ENCODE results near the gene TLR4. TPM values are rescaled to one million over a fixed set of nuclear protein-coding genes. Genes with fewer than 3 reads are reported as not detected.

Gene TLR4
- total RNA-seq, 6 experiments from 2014 or later = 5.3 to 14.1 (median 10.6) TPM

DNA sequence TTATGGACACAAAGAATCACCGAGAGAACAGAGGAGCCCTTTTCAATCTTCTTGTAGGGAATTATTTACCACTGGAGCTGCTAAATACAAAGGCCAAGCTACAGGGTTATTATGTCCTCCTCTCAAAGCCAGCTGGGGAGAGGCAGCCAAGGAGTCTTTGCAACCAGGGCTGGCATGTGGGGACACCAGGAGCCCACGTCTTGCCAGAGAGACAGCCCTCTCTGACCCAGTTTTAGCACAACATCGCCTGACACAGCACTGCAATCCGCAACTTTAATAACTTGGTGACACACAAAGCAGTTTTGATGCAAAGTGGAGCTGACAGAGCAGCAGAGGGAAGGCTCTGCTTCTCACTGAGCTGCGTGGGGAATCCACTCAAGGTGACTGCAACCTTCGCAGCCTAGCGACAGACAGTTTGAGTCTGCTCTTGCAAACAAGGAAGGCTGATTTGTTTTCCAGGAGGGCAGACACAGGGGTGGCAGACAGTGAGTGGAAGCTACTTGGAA lies 33.6 kb downstream of the TLR4 start:
- intact Hi-C loops (cut with DNase I) = no loop called here
- no peaks in the 10 kb centered on the region for H3K27me3 ChIP-seq
- ATAC-seq = no peak
- no peak for DNase-seq
- H3K9me3 ChIP-seq = no peaks in the 10 kb centered on the region
- 20% methylated on average over 2 of the region's 7 CpGs for WGBS (ENCODE audit: insufficient coverage, low coverage, low lambda C conversion rate, missing lambda C conversion rate)
- no peak overlapping the region for H3K4me3 ChIP-seq
- H3K27ac ChIP-seq = no peak overlapping the region
- H3K36me3 ChIP-seq = no peaks in the 10 kb centered on the region
- TF ChIP-seq POLR2A (IDR thresholded peaks at IDR 0.05) = no peak
- TF ChIP-seq, protein P1, sequence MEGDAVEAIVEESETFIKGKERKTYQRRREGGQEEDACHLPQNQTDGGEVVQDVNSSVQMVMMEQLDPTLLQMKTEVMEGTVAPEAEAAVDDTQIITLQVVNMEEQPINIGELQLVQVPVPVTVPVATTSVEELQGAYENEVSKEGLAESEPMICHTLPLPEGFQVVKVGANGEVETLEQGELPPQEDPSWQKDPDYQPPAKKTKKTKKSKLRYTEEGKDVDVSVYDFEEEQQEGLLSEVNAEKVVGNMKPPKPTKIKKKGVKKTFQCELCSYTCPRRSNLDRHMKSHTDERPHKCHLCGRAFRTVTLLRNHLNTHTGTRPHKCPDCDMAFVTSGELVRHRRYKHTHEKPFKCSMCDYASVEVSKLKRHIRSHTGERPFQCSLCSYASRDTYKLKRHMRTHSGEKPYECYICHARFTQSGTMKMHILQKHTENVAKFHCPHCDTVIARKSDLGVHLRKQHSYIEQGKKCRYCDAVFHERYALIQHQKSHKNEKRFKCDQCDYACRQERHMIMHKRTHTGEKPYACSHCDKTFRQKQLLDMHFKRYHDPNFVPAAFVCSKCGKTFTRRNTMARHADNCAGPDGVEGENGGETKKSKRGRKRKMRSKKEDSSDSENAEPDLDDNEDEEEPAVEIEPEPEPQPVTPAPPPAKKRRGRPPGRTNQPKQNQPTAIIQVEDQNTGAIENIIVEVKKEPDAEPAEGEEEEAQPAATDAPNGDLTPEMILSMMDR (IDR thresholded peaks at IDR 0.05) = no peak
- H3K4me1 ChIP-seq = no peaks in the 10 kb centered on the region

DNA sequence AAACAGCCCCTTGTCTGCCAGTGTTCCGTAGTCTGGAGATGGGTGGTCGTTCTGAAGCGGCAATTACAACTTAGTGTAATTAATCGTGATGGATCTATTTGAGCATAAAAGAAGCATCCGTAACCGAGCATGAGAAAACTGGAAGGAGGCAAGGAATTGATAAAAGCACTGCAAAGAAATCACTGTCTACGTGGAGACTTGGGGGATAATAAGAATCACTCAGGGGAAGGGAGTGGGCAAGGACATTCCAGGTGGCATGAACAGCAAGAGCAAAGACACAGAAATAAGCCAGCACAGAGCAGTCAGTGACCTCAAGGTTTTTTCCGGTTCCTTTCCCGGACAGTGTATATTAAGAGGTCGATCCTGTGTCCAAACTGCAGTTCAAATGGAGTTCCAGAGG lies 35.0 kb downstream of the TLR4 start:
- intact Hi-C loops (cut with DNase I) = no loop called here
- WGBS (ENCODE audit: insufficient coverage, low coverage, low lambda C conversion rate, missing lambda C conversion rate) = 79% methylated on average over 10 of the region's 10 CpGs

DNA sequence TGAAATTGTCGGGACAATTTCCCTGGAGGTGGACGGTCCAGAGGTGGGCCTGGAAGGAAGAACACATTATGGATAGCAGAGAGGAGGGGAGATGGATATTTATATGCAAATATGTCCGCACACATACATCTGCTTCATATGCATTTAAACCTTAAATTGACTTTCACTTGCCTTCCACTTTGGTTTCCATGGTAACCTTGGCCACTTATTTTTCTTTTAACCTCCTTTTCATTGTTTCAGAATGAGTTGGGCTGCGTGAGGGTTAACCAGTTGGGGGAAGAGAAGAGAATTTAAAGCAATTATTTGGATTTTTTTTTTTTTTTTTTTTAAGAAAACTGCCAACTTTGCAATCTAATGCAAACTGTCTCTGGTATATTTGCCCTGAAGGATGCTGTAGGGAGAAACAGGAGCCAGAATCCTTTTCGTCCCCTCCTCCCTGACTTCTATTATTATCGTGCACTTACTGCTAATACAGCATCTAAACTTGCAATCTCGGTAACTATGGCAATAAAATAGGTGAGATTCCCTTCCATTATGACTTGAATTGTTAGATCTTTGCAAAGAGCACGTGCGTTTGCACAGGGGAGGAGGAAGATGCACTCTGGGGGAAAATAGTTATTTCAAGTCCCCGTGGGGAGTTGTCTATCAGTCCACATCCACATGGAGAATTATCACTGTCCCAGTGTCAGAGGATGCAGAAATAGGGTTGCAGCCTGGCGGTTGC lies 35.6 kb downstream of the TLR4 start:
- intact Hi-C loops (cut with DNase I) = no loop called here
- no peak overlapping the region for H3K27ac ChIP-seq
- DNase-seq (no peak), ATAC-seq (no peak)
- no peak overlapping the region for H3K4me3 ChIP-seq
- TF ChIP-seq, protein P1 (IDR thresholded peaks at IDR 0.05) = no peak
- no peak for TF ChIP-seq POLR2A (IDR thresholded peaks at IDR 0.05)
- WGBS (ENCODE audit: insufficient coverage, low coverage, low lambda C conversion rate, missing lambda C conversion rate) = 77% methylated on average over 11 of the region's 11 CpGs
- no peaks in the 10 kb centered on the region for H3K9me3 ChIP-seq
- no peaks in the 10 kb centered on the region for H3K36me3 ChIP-seq
- H3K27me3 ChIP-seq = no peaks in the 10 kb centered on the region
- no peaks in the 10 kb centered on the region for H3K4me1 ChIP-seq

More for the DNA sequence above, 35.0 kb downstream of the TLR4 start:
- Histone ChIP-seq H3K36me3 (no peaks in the 10 kb centered on the region), H3K4me3 (no peak overlapping the region), H3K27ac (no peak overlapping the region), H3K9me3 (no peaks in the 10 kb centered on the region), H3K27me3 (no peaks in the 10 kb centered on the region), H3K4me1 (no peaks in the 10 kb centered on the region)
- TF ChIP-seq, protein P1 (IDR thresholded peaks at IDR 0.05) = no peak
- no peak for TF ChIP-seq POLR2A (IDR thresholded peaks at IDR 0.05)
- ATAC-seq = no peak
- DNase-seq = no peak

DNA sequence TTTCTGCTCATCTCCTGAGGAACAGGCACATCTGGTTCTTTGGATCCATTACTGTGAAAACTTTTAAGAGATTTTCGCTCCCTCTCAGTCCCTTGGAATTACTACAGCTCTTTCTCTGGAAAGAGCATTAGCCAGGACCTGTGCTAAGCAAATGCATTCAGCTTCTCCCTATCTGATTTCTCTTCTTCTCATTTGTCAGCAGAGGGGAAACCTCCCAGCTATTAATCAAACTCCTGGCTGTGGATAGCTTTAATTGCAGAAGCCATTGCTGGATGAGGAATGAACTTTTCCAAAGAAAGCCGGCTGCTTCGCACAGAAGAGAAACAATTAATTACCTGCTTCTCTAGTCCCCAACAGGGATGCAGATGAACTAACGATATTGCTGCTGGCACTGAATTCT lies 37.9 kb downstream of the TLR4 start:
- intact Hi-C loops (cut with DNase I) = no loop called here
- Histone ChIP-seq H3K4me3 (no peak overlapping the region), H3K27ac (no peak overlapping the region), H3K27me3 (no peaks in the 10 kb centered on the region), H3K4me1 (no peaks in the 10 kb centered on the region), H3K9me3 (no peaks in the 10 kb centered on the region), H3K36me3 (no peaks in the 10 kb centered on the region)
- ATAC-seq (no peak), DNase-seq (no peak)
- TF ChIP-seq, protein P1 (IDR thresholded peaks at IDR 0.05) = no peak
- TF ChIP-seq POLR2A (IDR thresholded peaks at IDR 0.05) = no peak
- WGBS (ENCODE audit: insufficient coverage, low coverage, low lambda C conversion rate, missing lambda C conversion rate) = 95% methylated on average over 4 of the region's 4 CpGs
